ENCODE data around the gene TMEM167B.

GRCh38 chr1:109041621-109042468, 48.7 kb upstream of the TMEM167B start, which contains the start of gene WDR47:
- peak; percentile 75 for TF ChIP-seq MYC (IDR thresholded peaks at IDR 0.05; ENCODE audit: low read depth, low read length)
- TF ChIP-seq, protein P1, sequence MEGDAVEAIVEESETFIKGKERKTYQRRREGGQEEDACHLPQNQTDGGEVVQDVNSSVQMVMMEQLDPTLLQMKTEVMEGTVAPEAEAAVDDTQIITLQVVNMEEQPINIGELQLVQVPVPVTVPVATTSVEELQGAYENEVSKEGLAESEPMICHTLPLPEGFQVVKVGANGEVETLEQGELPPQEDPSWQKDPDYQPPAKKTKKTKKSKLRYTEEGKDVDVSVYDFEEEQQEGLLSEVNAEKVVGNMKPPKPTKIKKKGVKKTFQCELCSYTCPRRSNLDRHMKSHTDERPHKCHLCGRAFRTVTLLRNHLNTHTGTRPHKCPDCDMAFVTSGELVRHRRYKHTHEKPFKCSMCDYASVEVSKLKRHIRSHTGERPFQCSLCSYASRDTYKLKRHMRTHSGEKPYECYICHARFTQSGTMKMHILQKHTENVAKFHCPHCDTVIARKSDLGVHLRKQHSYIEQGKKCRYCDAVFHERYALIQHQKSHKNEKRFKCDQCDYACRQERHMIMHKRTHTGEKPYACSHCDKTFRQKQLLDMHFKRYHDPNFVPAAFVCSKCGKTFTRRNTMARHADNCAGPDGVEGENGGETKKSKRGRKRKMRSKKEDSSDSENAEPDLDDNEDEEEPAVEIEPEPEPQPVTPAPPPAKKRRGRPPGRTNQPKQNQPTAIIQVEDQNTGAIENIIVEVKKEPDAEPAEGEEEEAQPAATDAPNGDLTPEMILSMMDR (IDR thresholded peaks at IDR 0.05; ENCODE audit: low read depth, low read length) = no peak
